HepG2 (cell line): Measurements from ENCODE around the gene SBK2. TPM values are rescaled to one million over a fixed set of nuclear protein-coding genes. Genes with fewer than 3 reads are reported as not detected.

Source experiments
- ATF7-NPFF ChIP-seq: sonication (generic); formaldehyde crosslinking; IDR thresholded peaks from 2 replicates; pipeline ENCODE4 v1.8.1; 2023; ENCODE audit warnings: mild to moderate bottlenecking, low read depth, missing genetic modification reagents, moderate library complexity
- FOXK1 ChIP-seq: sonication (generic); formaldehyde crosslinking; IDR thresholded peaks from 2 replicates; pipeline ENCODE4 v1.4.0; 2020; ENCODE audit warnings: low read depth, missing genetic modification reagents, borderline replicate concordance
- HNRNPL ChIP-seq: fragments of 200-400 bp; formaldehyde crosslinking; IDR thresholded peaks from 2 replicates; pipeline ENCODE4 v1.6.1; 2017; ENCODE audit warnings: mild to moderate bottlenecking, low read depth, low read length
- LCORL ChIP-seq, 2 experiments: fragments of 450-650 bp in 1 of 2; sonication (generic) in 1 of 2; formaldehyde crosslinking in 1 of 2; IDR thresholded peaks; 2 replicates each; pipeline versions ENCODE4 v1.5.0 to v1.6.1; 2017 to 2020; ENCODE audit warnings: antibody characterized with exemption in 1 of 2, missing genetic modification reagents in 1 of 2
- NR2C2 ChIP-seq: sonication (generic); formaldehyde crosslinking; IDR thresholded peaks from 2 replicates; pipeline ENCODE4 v1.4.0; 2020; ENCODE audit warnings: missing genetic modification reagents, mild to moderate bottlenecking, moderate library complexity, borderline replicate concordance
- RFX5 ChIP-seq: IDR thresholded peaks from 2 replicates; pipeline ENCODE4 v1.6.1; 2011; ENCODE audit warnings: low read depth, low read length, improper control_type of control experiment
- SNAPC4 ChIP-seq: sonication (generic); formaldehyde crosslinking; IDR thresholded peaks from 2 replicates; pipeline ENCODE4 v1.4.0; 2020; ENCODE audit warnings: mild to moderate bottlenecking, missing genetic modification reagents
- ZBTB38 ChIP-seq: sonication (generic); formaldehyde crosslinking; IDR thresholded peaks from 2 replicates; pipeline ENCODE4 v1.5.1; 2020; ENCODE audit warnings: mild to moderate bottlenecking, missing genetic modification reagents
- ZFP62 ChIP-seq: sonication (generic); formaldehyde crosslinking; IDR thresholded peaks from 2 replicates; pipeline ENCODE4 v1.4.0; 2020; ENCODE audit warnings: missing genetic modification reagents
- ZNF256 ChIP-seq: sonication (generic); formaldehyde crosslinking; conservative IDR thresholded peaks from 2 replicates; pipeline ENCODE4 v1.4.0; 2020; ENCODE audit warnings: missing genetic modification reagents
- ZNF556 ChIP-seq: sonication (generic); formaldehyde crosslinking; IDR thresholded peaks from 2 replicates; pipeline ENCODE4 v1.4.0; 2020; ENCODE audit warnings: mild to moderate bottlenecking, missing genetic modification reagents, borderline replicate concordance
- ZNF737 ChIP-seq: sonication (generic); formaldehyde crosslinking; IDR thresholded peaks from 2 replicates; pipeline ENCODE4 v1.5.0; 2020; ENCODE audit warnings: missing genetic modification reagents, mild to moderate bottlenecking, borderline replicate concordance
- polyA plus RNA-seq, 8 experiments: library from polyadenylated mRNA; depleted of rRNA in 3 of 8; stranded (reverse) in 7 of 8; unstranded in 1 of 8; fragments of >200 nt; fragmentation: Illumina TruSeq in 4 of 8; extraction: Trizol in 4 of 8; gene quantifications; 2 replicates each; pipeline versions ENCODE4 v1.2.1 to v1.2.3, GENCODE V29; 2011 to 2016; ENCODE audit warnings: low read depth in 4 of 8, missing spikeins in 1 of 8, mixed read lengths in 1 of 8; ENCODE audit not compliant: insufficient read depth in 1 of 8
- total RNA-seq, 5 experiments: library from RNA; depleted of rRNA; stranded (reverse); fragments of >200 nt; fragmentation: Illumina TruSeq; extraction: Trizol; gene quantifications; 2 replicates each; pipeline ENCODE4 v1.2.3, GENCODE V29; 2016; ENCODE audit warnings: low read depth in 1 of 5
- TF ChIP-seq, protein P1 (sequence below): sonication (generic); formaldehyde crosslinking; IDR thresholded peaks from 2 replicates; pipeline ENCODE4 v1.4.0; 2020; ENCODE audit warnings: low read depth, mild to moderate bottlenecking, missing genetic modification reagents
- TF ChIP-seq, protein P2 (sequence below): sonication (generic); formaldehyde crosslinking; IDR thresholded peaks from 2 replicates; pipeline ENCODE4 v1.5.1; 2020; ENCODE audit warnings: mild to moderate bottlenecking, missing genetic modification reagents, moderate library complexity

SBK2 gene
- total and polyA plus RNA-seq, 2 of the 13 experiments (the other 11 are each of a cell fraction or from before 2014, with no cell fraction given), result 0.24 TPM; not detected in 1

DNA sequence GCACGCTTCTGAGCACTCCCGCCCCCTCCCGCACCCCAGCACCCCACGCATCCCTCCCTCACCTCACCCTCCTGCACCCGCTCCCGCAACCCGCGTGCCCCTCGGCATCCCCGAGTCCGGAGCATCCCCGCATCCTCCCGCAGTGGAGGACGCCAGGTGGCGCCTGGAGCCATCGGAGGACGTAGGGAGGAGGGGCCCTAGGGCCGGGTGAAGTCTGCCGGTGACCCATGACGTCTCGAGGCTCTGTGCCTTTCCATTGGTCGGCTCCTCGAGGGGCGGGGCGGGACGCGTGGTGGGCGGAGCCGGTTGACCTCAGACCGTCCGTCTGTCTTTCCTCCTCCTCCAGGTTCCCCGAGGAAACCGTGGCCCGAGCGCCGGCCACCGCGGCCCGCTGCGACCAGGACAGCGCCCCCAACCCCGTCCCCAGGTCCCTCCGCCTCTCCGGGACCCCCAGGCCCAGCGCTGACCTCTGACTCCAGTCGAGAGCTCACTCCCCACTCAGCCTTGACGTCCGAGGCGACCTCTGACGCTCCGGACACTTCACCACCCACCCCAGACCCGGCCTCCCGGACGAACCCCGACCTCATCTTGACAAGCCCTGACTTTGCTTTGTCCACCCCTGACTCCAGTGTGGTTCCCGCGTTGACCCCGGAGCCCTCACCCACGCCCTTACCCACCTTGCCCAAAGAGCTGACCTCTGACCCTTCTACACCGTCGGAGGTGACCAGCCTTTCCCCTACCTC is 19.9 kb downstream of the SBK2 start (continued):
- TF ChIP-seq NR2C2 (CRISPR knock-in tag) (peak; percentile 63), LCORL (IDR thresholded peaks at IDR 0.05) (no peak), LCORL (CRISPR knock-in tag; IDR thresholded peaks at IDR 0.05) (peak; percentile 67), SNAPC4 (CRISPR knock-in tag) (0 out of 2 replicates have a peak, but pooled peaks have one; percentile 34), HNRNPL (peak; percentile 95), ZNF737 (CRISPR knock-in tag) (no peak), ZNF556 (CRISPR knock-in tag) (no peak), ATF7-NPFF (no peak), RFX5 (peak; percentile 100), ZNF256 (CRISPR knock-in tag) (no peak), FOXK1 (CRISPR knock-in tag) (0 out of 2 replicates have a peak, but pooled peaks have one; percentile 17), ZBTB38 (CRISPR knock-in tag) (no peak), ZFP62 (CRISPR knock-in tag) (no peak)
- TF ChIP-seq, protein P1, sequence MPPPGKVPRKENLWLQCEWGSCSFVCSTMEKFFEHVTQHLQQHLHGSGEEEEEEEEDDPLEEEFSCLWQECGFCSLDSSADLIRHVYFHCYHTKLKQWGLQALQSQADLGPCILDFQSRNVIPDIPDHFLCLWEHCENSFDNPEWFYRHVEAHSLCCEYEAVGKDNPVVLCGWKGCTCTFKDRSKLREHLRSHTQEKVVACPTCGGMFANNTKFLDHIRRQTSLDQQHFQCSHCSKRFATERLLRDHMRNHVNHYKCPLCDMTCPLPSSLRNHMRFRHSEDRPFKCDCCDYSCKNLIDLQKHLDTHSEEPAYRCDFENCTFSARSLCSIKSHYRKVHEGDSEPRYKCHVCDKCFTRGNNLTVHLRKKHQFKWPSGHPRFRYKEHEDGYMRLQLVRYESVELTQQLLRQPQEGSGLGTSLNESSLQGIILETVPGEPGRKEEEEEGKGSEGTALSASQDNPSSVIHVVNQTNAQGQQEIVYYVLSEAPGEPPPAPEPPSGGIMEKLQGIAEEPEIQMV (CRISPR knock-in tag), result no peak
- TF ChIP-seq, protein P2, sequence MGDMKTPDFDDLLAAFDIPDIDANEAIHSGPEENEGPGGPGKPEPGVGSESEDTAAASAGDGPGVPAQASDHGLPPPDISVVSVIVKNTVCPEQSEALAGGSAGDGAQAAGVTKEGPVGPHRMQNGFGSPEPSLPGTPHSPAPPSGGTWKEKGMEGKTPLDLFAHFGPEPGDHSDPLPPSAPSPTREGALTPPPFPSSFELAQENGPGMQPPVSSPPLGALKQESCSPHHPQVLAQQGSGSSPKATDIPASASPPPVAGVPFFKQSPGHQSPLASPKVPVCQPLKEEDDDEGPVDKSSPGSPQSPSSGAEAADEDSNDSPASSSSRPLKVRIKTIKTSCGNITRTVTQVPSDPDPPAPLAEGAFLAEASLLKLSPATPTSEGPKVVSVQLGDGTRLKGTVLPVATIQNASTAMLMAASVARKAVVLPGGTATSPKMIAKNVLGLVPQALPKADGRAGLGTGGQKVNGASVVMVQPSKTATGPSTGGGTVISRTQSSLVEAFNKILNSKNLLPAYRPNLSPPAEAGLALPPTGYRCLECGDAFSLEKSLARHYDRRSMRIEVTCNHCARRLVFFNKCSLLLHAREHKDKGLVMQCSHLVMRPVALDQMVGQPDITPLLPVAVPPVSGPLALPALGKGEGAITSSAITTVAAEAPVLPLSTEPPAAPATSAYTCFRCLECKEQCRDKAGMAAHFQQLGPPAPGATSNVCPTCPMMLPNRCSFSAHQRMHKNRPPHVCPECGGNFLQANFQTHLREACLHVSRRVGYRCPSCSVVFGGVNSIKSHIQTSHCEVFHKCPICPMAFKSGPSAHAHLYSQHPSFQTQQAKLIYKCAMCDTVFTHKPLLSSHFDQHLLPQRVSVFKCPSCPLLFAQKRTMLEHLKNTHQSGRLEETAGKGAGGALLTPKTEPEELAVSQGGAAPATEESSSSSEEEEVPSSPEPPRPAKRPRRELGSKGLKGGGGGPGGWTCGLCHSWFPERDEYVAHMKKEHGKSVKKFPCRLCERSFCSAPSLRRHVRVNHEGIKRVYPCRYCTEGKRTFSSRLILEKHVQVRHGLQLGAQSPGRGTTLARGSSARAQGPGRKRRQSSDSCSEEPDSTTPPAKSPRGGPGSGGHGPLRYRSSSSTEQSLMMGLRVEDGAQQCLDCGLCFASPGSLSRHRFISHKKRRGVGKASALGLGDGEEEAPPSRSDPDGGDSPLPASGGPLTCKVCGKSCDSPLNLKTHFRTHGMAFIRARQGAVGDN (CRISPR knock-in tag), result peak; percentile 67
